DMS79 (cell line): ENCODE measurements around the gene WWC1.
"Not testable (repeated sequence)": the region's sequence is repeated elsewhere in the genome, so short reads cannot be mapped to it uniquely, and the experiment has no call there.

Experiments
- DNase-seq: peaks from one replicate; lab custom pipeline; 2025; lab: John Stamatoyannopoulos, UW

WWC1 gene

DNA sequence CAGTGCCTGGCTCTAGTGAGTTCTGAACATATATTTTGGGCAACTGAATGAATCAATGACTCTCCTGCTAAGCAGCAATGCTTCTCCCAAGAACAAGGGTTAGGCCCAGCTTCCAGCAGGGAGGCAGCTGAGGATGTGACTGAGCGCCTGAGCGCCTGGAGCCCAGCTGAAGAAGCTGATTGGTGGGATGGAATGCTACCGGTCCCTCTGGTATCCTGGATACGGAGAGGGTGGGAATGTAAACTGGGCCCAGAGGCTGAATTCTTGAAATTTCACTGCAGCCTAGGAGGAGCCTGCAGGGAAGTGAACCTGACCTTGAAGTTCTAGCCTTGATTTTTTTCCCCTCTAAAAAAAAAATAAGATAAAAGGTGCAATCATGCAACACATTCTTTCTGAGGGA is 43.2 kb downstream of the WWC1 start:
- no peak for DNase-seq

DNA sequence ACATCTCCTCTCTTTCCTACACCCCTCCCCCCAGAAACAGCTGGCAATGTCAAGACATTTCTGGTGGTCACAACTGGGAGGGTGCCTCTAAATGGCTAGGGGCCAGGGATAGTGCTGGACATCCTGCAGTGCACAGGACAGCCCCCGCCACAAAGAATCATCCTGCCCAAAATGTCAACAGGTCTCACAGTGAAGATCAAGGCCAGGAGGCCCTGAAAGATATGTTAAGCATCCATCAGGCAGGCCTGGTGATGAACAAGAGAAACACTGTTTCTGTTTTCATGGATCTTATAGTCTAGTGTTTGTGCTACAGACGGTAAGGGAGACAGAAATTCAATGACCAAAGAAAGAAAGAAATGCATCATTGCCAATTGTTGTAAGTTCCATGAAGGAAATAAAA is 45.9 kb downstream of the WWC1 start:
- DNase-seq = no peak

DNA sequence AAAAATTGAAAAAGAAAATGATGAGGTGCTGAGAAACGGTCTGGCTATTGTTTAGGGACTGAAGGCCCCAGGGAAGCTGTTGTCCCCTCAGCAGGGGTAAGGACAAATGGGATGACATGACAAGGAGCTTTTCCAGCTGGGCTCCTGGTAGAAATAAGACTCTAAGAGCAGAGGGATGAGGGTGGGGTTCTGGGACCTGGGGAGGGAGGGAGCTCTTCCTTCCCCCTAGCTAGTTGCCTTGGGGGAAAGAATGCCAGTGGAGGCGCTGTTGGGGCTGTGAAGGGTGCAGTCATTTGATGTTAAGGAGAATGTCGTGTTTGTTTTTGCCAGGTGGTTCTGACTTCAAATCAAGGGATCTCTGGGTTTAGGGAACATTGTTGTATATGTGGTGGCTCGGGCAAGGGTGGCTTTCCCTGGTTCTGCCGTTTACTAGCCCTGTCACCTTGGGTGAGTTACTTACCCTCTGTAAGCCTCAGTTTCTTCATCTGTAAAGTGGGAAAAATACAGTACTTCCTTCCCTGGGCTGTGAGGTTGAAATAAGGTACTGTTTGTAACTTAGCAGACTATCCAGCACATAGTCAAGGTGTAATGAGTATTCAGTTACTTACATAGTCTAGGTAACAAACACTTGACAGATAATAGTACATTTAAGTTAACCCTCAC is 47.8 kb downstream of the WWC1 start:
- DNase-seq = no peak

- not testable (repeated sequence) for DNase-seq
These were observed 48.3 kb downstream of the WWC1 start for GRCh38 chr5:168339772-168340140.

- no peak for DNase-seq
These were observed 49.0 kb downstream of the WWC1 start for GRCh38 chr5:168340487-168340886.

- DNase-seq = no peak
These were observed 49.7 kb downstream of the WWC1 start for GRCh38 chr5:168341178-168341577.

DNA sequence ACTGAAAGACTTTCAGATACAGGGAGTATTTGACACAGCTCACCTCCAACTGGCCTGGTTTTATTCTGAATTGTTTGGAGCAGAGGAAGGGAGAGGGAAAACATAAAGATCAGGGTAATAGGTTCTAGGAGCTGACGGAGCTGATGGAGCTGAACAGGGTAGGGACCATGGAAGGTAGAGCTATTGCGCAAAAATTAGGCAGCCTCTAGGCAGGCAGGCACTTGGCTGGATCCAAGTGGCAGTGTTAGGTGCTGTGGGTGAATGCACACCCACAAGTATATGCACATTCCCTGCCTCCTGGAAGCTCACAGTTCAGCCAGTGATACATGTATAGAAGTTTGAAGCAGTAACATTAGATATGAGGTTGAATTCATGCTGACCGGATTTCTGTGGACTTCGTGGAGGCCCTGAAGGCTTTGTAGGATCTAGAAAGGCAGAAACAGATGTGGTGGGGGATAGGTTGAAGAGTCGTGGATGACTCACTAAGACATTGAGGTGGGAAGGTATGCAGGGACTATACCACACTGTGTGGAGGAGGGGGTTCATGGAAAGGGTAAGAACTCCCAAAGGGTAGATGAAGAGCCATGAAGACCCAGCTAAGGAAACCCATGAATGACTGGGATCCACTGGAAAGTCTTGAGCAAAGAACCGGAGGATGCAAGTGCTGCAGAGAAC is 50.8 kb downstream of the WWC1 start:
- no peak for DNase-seq

DNA sequence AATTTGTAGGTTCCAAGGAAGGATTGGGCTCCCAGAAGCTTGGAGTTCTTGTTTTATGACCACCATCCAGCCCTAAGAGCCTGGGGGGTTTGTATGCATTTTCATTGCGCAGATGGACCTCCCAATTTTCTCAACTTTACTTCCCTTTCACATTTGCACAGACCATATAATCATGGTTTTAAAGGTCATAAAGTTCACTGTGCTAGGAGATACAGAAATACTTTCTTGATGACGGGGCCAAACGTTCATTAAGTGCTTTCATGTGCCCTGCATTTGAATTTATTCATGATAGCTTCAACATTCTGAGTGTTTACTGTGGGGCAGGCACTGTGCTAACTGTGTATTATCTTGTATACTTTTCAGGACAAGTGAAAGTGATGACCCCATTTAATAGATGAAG is 51.5 kb downstream of the WWC1 start:
- no peak for DNase-seq

DNA sequence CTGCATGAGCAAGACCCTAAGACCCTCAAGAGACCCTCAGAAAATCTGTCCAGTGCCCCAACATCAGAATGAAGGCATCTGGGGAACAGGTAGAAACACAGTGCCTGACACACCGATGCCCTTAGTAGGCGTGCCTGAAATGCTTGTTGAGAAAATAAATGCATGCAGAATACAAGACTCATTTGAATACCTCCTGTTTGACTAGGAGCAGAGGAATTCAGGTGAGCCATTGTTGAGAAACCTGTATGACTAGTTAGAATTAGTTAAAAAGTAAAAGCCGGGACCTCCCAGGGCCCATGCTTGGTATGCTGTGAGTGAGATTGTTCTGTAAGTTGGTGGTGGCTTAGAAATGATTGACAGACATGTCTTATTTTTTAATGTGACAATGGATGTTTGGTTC is 55.0 kb downstream of the WWC1 start:
- no peak for DNase-seq

DNA sequence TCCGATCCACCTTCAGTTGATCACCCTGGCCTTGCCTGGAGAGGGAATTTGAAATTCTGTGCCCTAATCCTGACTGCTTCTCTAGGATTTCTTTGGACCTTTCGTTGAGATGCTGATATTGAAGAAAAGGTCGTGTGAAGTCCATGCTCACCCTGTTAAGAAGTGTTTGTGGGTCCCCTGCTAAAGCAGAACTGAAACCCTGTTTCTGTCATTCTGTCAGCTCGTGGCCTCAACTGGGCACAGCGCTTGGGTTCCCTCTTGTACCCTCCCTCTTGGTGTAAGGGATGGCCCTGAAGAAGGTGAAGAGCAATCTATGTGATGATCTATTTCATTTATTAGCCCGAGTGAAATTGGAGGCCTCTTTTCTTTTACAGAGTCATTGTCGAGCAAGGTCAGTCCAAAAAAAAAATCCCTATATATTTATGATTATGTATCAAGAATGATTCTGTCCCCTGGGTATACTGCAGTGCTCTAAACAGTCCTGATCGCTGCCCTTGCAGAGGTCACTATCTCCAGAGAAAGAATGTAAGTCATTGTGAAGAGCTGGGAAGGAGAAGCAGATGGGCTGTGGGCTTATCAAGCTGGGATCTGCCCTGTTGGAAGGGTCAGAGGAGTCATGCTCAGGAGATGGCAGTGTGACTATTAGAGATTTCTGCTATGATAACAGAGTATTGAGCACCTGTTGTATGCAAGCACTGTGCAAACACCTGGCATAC is 56.1 kb downstream of the WWC1 start:
- DNase-seq = no peak

GRCh38 chr5:168348084-168348414 is 56.6 kb downstream of the WWC1 start:
- DNase-seq = no peak

GRCh38 chr5:168350315-168350714 is 58.9 kb downstream of the WWC1 start:
- DNase-seq = no peak

DNA sequence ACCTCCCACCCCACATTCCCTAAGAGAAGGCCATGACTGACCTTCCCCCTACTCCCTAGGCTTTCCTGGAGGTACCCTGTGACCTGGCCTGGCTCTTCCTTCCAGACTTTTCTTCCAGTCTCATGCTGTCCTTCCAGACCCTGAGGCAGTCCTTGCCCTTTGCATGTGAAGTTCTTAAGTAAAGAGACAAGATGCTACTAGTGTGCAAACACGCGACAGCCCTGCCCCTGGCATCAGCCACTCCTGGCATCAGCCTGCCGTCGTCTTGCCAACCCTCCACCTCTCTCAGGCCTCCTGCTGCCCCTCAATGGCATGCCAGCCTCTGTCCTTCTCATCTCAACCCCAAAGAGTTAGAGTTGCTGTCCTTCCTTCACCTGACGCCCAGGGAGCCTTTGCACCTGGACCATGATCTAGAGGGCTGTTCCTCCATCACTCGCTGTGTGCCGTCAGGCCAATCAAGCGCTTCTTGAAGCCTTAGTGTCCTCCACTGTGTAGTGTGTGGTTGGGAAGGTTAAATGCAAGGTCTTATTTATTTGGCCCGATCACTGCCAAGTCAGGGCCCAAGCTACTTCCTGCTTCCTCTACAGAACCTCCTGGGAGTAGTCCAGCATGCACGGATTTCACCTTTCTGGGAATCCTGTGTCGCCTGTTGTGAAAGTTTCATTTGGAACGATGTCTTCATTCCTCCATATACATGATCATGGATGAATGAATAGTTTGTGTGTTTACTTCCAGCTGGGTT is 61.9 kb downstream of the WWC1 start:
- DNase-seq = no peak

DNA sequence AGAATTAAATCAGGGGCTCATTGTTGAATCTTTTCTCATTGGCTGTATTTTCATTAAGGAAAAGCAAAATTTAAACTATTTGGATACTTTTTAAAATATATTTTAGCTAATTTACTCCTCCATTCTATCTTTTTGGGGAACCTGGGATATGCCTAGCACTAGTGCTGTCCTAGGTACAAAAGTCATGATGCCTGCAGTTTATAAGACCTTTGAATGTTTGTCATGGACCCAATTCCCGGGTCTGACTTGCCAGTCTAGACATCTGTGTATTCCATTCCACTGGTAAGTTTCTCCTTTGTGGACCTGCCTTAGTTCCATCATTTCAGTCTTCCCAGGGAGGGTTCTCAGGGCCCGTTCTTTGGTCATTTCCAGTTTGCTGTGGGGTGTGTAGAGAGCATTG is 63.0 kb downstream of the WWC1 start:
- no peak for DNase-seq

DNA sequence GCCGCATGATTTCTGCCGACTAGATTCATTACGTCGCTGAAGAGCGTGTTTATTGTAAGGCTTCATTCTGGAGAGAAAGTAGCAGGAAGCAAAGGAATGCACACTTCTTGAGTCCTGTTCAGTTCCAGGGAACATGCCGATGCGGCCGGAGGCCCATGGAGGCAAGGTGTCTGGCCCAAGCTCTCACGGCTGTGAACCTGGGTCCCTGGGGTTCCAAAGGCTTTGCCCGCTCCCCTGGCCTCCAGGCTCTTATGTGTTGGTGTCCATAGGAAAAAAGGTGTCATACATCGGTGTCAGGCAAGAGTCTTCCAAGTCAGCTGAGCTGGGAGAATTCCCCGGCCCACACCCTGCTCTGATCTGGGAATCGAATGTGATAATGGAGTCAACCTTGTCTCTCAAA is 64.7 kb downstream of the WWC1 start:
- no peak for DNase-seq

- no peak for DNase-seq
These were observed 65.1 kb downstream of the WWC1 start for GRCh38 chr5:168356592-168356991.

- no peak for DNase-seq
These were observed 66.4 kb downstream of the WWC1 start for GRCh38 chr5:168357876-168358275.

- DNase-seq = no peak
These were observed 68.5 kb downstream of the WWC1 start for GRCh38 chr5:168359820-168360460.

DNA sequence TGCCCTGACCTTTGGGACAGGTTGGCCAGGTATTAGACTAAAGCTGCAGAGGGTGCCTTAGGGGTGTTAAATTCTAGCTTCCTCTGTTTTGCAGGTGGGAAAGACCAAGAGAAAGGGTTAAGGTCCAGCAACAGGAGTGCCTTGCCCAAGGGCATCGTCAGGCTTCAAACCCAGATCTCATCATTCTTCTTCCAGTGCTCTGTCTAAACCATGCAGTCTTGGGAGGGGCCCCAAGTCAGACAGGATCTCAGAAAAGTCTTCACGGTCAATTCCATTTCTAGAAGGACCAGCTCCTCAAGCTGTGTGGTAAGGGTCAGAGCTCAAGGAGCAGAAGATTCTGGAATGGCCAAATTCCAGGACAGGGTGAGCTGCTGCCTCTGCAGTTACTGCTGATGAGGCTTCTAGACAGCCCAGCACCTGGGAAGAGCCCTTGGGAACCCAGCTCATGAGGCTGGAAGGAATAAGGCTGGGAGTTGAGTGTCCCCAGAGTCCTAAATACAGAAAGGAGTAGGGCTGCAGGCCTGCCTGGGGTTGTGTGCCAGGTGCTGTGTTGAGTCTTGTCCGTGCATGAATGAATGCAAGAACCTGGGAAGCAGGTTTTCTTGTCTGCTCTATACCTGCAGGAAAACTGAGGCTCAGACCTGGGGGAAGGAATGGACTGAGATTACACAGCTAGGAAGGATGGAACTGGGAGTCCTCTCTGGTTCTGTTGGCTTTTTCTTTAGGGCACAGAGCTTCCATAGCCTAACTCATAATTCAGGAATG is 69.3 kb downstream of the WWC1 start:
- DNase-seq = no peak

DNA sequence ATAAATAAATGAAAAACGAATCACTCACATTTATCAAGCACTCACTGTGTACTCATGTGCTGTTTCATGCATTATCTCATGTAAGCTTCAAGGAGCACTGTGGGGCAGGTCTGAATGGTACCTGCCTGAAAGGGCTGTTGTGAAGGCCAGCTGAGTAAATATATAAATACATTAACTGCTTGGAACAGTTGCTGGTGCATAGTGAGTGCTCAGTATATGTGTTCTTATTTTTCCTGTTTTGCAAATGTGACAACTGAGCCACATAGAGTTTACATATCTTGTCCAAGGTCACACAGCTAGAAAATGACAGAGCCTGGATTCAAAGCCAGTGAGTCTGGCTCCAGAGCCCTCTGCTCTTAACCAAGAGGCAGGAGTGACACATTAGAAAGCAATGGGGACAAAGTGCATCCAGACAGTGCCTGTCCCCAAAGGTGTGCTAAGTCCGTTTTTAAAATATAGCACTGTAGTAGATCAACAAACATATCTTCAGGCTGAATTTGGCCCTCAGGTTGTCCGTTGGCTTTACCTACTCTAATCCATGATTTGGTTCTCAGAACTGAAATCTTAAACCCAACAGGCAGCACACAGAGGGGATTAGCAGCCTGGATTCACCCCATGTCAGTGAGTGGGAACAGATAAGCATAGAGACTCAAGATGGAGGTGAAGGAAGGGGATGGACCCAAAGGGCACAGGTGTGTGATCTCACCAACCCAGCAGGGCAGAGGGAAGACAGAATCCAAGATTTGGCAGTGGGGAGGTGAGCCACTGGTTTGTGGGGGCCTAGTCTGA is 70.8 kb downstream of the WWC1 start:
- DNase-seq = no peak

- no peak for DNase-seq
These were observed 72.8 kb downstream of the WWC1 start for GRCh38 chr5:168364151-168364661.
